Measurements from ENCODE around the gene GRIA4.

The GRIA4 gene

GRCh38 chr11:105910095-105910715 is 300.3 kb downstream of the GRIA4 start:
- no peak overlapping the region for H3K4me3 ChIP-seq (ENCODE audit: low read depth, low read length)

GRCh38 chr11:105911454-105911853 is 301.6 kb downstream of the GRIA4 start:
- no peak overlapping the region for H3K4me3 ChIP-seq (ENCODE audit: low read depth, low read length)

- no peak overlapping the region for H3K4me3 ChIP-seq (ENCODE audit: low read depth, low read length)
Observed at GRCh38 chr11:105912666-105913065, 302.8 kb downstream of the GRIA4 start.

- H3K4me3 ChIP-seq (ENCODE audit: low read depth, low read length) = no peak overlapping the region
Observed at GRCh38 chr11:105915021-105915420, 305.1 kb downstream of the GRIA4 start.

- H3K4me3 ChIP-seq (ENCODE audit: low read depth, low read length) = no peak overlapping the region
Observed at GRCh38 chr11:105918039-105918438, 308.2 kb downstream of the GRIA4 start.

- H3K4me3 ChIP-seq (ENCODE audit: low read depth, low read length) = no peak overlapping the region
Observed at GRCh38 chr11:105918600-105918999, 308.7 kb downstream of the GRIA4 start.

GRCh38 chr11:105923252-105923651 is 313.4 kb downstream of the GRIA4 start:
- H3K4me3 ChIP-seq (ENCODE audit: low read depth, low read length) = no peak overlapping the region

GRCh38 chr11:105923807-105924206 is 313.9 kb downstream of the GRIA4 start:
- H3K4me3 ChIP-seq (ENCODE audit: low read depth, low read length) = no peak overlapping the region

- H3K4me3 ChIP-seq (ENCODE audit: low read depth, low read length) = no peak overlapping the region
Observed at GRCh38 chr11:105929084-105929955, 319.4 kb downstream of the GRIA4 start.

GRCh38 chr11:105933695-105934094 is 323.8 kb downstream of the GRIA4 start:
- H3K4me3 ChIP-seq (ENCODE audit: low read depth, low read length) = no peak overlapping the region

- no peak overlapping the region for H3K4me3 ChIP-seq (ENCODE audit: low read depth, low read length)
Observed at GRCh38 chr11:105935791-105936190, 325.9 kb downstream of the GRIA4 start.

GRCh38 chr11:105937331-105937730 is 327.5 kb downstream of the GRIA4 start:
- H3K4me3 ChIP-seq (ENCODE audit: low read depth, low read length) = no peak overlapping the region

GRCh38 chr11:105937738-105938137 is 327.9 kb downstream of the GRIA4 start:
- no peak overlapping the region for H3K4me3 ChIP-seq (ENCODE audit: low read depth, low read length)

GRCh38 chr11:105942921-105943320 is 333.0 kb downstream of the GRIA4 start:
- H3K4me3 ChIP-seq (ENCODE audit: low read depth, low read length) = no peak overlapping the region

GRCh38 chr11:105948918-105949590 is 339.2 kb downstream of the GRIA4 start:
- no peak overlapping the region for H3K4me3 ChIP-seq (ENCODE audit: low read depth, low read length)

- H3K4me3 ChIP-seq (ENCODE audit: low read depth, low read length) = no peak overlapping the region
Observed at GRCh38 chr11:105953886-105954285, 344.0 kb downstream of the GRIA4 start.

GRCh38 chr11:105960252-105961245 is 350.7 kb downstream of the GRIA4 start:
- no peak overlapping the region for H3K4me3 ChIP-seq (ENCODE audit: low read depth, low read length)

GRCh38 chr11:105968021-105968697 is 358.3 kb downstream of the GRIA4 start:
- H3K4me3 ChIP-seq (ENCODE audit: low read depth, low read length) = no peak overlapping the region

GRCh38 chr11:105969756-105970155 is 359.9 kb downstream of the GRIA4 start:
- no peak overlapping the region for H3K4me3 ChIP-seq (ENCODE audit: low read depth, low read length)

GRCh38 chr11:105975128-105975527 is 365.3 kb downstream of the GRIA4 start:
- H3K4me3 ChIP-seq (ENCODE audit: low read depth, low read length) = no peak overlapping the region
